GM12873 (cell line): Measurements from ENCODE around the gene DDRGK1.

ENCODE experiments used
- CTCF ChIP-seq: IDR thresholded peaks from 2 replicates; pipeline ENCODE4 v1.5.1; 2012; ENCODE audit warnings: low read depth, mild to moderate bottlenecking, moderate library complexity, low read length, control low read depth; ENCODE audit not compliant: insufficient read depth; ENCODE audit errors: missing control alignments

DDRGK1 gene

DNA sequence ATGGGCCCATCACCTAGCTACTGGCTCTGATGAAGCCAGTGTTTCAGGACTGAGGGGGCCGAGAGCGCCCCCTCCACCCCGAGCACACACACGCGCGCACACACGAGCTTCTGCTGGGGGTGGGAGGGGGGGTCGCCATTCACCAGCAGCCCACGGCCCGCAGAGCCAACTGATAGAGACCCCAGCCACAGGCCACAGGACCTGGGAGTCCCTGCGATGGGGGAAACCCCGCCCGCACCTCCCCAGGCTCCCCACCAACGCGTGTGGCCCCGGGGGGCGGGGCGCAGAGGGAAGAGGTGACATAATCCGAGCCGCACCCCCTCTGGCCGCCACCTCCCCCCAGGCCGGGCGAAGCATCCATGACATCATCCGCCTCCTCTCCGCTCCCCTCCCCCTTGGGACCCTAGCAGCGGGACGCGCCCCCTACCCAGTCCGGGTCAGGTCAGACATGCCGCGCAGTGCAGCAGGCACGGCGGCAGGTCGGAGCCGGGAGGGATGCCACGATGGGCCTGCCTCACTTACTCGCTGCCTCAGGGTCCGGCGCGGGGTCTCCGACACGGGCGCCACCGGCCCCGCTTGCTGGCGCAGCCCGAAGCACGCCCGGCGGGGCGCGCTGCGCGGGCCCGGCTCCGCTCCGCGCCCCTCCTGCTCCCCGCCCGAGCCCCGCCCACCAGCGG, 31.4 kb downstream of the DDRGK1 start, which contains the start of gene LZTS3:
LZTS3 (minus strand) TSS at position 617 of the 677 bp plus-strand sequence. CDS start 6,386 bp downstream, outside the sequence.
- peak; percentile 19 for TF ChIP-seq CTCF

DNA sequence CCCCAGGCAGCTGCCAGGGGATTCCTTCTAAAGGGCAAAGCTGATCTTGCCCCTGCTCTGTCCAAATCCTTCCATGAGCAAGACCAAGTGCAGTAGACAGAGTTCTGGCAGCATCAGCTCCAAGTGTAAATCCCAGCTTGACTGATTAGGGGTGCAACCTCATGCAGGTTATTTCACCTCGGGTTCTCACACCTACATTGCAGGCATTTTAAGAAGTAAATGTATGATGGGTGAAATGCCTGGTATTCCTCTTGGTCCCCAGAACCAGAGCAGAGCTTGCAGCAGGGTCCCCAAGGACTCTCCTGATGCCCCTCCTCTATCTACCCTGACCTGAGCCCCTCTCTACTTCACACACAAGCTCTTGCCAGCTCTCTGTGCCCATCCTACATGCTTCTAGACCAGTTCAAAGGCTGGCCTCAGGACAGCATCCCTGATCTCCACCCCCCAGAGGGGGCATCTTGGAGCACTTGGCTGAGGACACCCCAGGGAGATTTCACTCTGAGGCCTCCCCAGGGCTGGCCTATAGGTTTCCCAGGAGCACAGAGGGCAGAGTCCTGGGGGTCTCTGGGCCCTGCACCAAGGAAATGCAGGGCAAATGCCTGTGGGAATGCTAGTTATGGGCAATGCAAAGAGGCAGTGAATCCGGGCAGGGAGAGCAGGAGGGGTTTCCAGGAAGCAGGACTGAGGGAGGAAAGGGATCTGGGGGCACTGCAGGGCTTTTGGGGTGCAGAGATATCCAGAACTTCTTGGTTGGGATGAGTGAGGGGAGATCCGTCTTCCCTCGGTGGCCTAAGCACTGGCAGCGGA, 32.2 kb downstream of the DDRGK1 start:
- no peak for TF ChIP-seq CTCF

DNA sequence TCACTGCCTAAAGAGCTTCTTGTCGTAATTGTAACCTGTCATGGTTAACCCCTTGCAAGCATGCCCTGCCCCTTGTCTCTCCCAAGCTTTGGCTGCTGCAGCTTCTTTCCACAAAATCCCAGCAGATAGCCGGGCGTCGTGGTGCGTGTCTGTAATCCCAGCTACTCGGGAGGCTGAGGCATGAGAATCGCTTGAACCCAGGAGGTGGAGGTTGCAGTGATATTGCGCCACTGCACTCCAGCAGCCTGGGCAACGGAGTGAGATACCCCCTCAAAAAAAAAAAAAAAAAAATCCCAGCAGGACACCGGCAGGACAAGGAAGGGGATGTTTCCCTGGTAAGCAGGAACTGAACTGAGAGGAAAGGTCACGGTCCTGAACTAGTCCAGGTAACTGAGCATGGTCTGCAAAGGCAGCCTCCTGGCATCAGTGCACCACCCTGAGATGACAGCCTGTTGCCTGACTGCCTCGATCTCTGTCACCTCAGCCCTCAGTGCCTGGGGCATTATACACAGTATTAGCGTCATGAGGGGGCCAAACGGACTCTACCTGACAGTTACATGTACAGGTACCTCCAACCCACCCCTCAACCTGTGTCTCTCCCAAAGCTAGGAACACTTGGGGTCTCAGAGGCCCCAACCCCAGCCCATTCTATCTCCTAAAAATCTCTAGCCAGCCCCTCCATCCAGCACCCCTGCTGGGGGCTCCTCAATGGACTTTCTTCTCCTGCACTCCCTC, 32.9 kb downstream of the DDRGK1 start:
- TF ChIP-seq CTCF = no peak

GRCh38 chr20:3168829-3169590, 35.5 kb downstream of the DDRGK1 start:
- no peak for TF ChIP-seq CTCF

DNA sequence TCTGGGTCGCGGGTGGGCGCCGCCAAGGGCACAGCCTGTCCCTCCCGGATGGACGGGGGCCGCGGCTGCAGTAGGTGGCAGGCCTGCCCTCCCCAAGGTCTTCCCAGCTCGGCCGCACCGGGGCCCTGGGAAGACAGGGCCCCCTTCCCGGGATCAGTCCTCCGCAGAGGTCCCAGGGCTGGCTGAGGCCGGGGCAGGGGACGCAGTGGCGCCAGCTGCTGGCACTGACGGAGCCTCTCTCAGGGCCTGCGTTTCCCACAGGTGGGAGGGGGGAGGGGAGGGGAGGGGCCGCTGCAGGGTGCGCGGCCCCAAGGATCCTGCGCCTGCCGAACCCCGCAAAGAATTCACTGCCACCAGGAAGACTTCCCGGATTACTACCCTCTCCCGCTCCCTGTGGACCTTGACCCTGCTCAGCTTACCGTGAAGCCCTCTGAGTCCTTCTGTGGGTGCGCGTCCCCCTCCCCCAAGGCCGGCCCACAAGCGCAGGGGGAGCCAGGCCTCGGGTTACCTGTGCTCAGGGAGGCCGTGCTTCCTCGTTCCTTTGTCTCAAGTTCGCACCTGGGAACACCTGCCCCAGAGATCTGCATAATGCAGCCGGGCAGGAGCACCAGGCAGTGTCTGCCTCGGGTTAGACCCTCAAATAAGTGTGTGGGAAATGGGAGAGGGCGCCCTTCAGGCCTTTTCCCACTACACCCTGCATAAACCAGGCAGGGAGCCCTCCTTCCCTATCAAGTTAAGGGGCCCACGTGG, 36.2 kb downstream of the DDRGK1 start:
- no peak for TF ChIP-seq CTCF

- no peak for TF ChIP-seq CTCF
Observed at GRCh38 chr20:3167738-3168078, 36.8 kb downstream of the DDRGK1 start.
